Neural cell (in vitro differentiated cells): ENCODE data around the gene OGA. TPM values are rescaled to one million over a fixed set of nuclear protein-coding genes. Genes with fewer than 3 reads are reported as not detected.

Source experiments
- H2AFZ ChIP-seq: fragments of 200-600, 300-800 bp; sonication (generic), shearing (Covaris generic); 2 replicates; pipeline ENCODE4 v1.6.0; 2014; ENCODE audit warnings: low read depth, mild to moderate bottlenecking, antibody characterized with exemption, low read length, moderate library complexity
- H3F3A ChIP-seq: fragments of 200-600 bp; shearing (Covaris generic); 2 replicates; pipeline ENCODE4 v1.6.1; 2016; ENCODE audit warnings: mild to moderate bottlenecking, moderate library complexity, mixed read lengths, antibody characterized with exemption, low read length; ENCODE audit not compliant: insufficient read depth, poor library complexity, severe bottlenecking
- H3K27ac ChIP-seq: fragments of 200-600, 300-800 bp; sonication (generic), shearing (Covaris generic); 2 replicates; pipeline ENCODE4 v1.5.1; 2014; ENCODE audit warnings: mild to moderate bottlenecking, low read length, moderate library complexity
- H3K27me3 ChIP-seq: fragments of 300-800, 200-600 bp; sonication (generic), shearing (Covaris generic); 2 replicates; pipeline ENCODE4 v1.6.0; 2014; ENCODE audit warnings: mild to moderate bottlenecking, low read depth, low read length, moderate library complexity; ENCODE audit not compliant: insufficient read depth
- H3K36me3 ChIP-seq: fragments of 300-800, 200-600 bp; sonication (generic), shearing (Covaris generic); 2 replicates; pipeline ENCODE4 v1.5.1; 2014; ENCODE audit warnings: mild to moderate bottlenecking, antibody characterized with exemption, low read length, moderate library complexity; ENCODE audit not compliant: insufficient read depth
- H3K4me2 ChIP-seq: fragments of 300-800, 200-600 bp; sonication (generic), shearing (Covaris generic); 2 replicates; pipeline ENCODE4 v1.6.0; 2014; ENCODE audit warnings: mild to moderate bottlenecking, low read length
- H3K4me3 ChIP-seq: fragments of 300-800, 200-600 bp; sonication (generic), shearing (Covaris generic); 2 replicates; pipeline ENCODE4 v1.5.1; 2014; ENCODE audit warnings: mild to moderate bottlenecking, low read length, moderate library complexity
- H3K79me2 ChIP-seq: fragments of 200-600 bp; shearing (Covaris generic); replicated peaks from 2 replicates; pipeline ENCODE4 v1.6.0; 2014; ENCODE audit warnings: mild to moderate bottlenecking, low read length, moderate library complexity; ENCODE audit not compliant: insufficient read depth
- H3K9ac ChIP-seq: fragments of 300-800, 200-600 bp; sonication (generic), shearing (Covaris generic); 2 replicates; pipeline ENCODE4 v1.6.1; 2016; ENCODE audit warnings: mild to moderate bottlenecking, low read length, mixed read lengths
- H3K9me2 ChIP-seq: fragments of 200-600 bp; shearing (Covaris generic); 2 replicates; pipeline ENCODE4 v1.6.1; 2016; ENCODE audit warnings: mild to moderate bottlenecking, low read length, mixed read lengths; ENCODE audit not compliant: insufficient read depth
- H3K9me3 ChIP-seq: fragments of 200-600, 300-800 bp; sonication (generic), shearing (Covaris generic); 2 replicates; pipeline ENCODE4 v1.6.1; 2016; ENCODE audit warnings: mild to moderate bottlenecking, mixed run types, low read length, moderate library complexity, mixed read lengths
- H4K20me1 ChIP-seq: fragments of 200-600 bp; shearing (Covaris generic); 2 replicates; pipeline ENCODE4 v1.6.1; 2016; ENCODE audit warnings: mild to moderate bottlenecking, mixed run types; ENCODE audit not compliant: insufficient read depth
- EP300 ChIP-seq: fragments of 450-650 bp; conservative IDR thresholded peaks from 2 replicates; pipeline ENCODE4 v1.6.1; 2014; ENCODE audit warnings: antibody characterized with exemption, mild to moderate bottlenecking, moderate library complexity; ENCODE audit not compliant: poor library complexity, severe bottlenecking
- EZH2 ChIP-seq: fragments of 200-600, 300-800 bp; shearing (Covaris generic), sonication (generic); IDR thresholded peaks from 2 replicates; pipeline ENCODE4 v1.6.1; 2014; ENCODE audit warnings: antibody characterized with exemption, low read length, borderline replicate concordance, mild to moderate bottlenecking; ENCODE audit not compliant: insufficient read depth, poor library complexity, severe bottlenecking
- MXI1 ChIP-seq: fragments of 450-650 bp; conservative IDR thresholded peaks from 2 replicates; pipeline ENCODE4 v1.6.1; 2014; ENCODE audit warnings: antibody characterized with exemption, mild to moderate bottlenecking; ENCODE audit not compliant: poor library complexity, severe bottlenecking
- POLR2AphosphoS5 ChIP-seq: IDR thresholded peaks from 2 replicates; pipeline ENCODE4 v1.6.1; 2012
- RAD21 ChIP-seq: fragments of 450-650 bp; conservative IDR thresholded peaks from 2 replicates; pipeline ENCODE4 v1.6.1; 2014; ENCODE audit warnings: antibody characterized with exemption, mild to moderate bottlenecking, moderate library complexity
- SMC3 ChIP-seq: fragments of 450-650 bp; conservative IDR thresholded peaks from 2 replicates; pipeline ENCODE4 v1.6.1; 2014; ENCODE audit warnings: antibody characterized with exemption, mild to moderate bottlenecking, moderate library complexity; ENCODE audit not compliant: poor library complexity
- TAF1 ChIP-seq: IDR thresholded peaks from 2 replicates; pipeline ENCODE4 v1.6.1; 2012; ENCODE audit warnings: low read depth
- polyA plus RNA-seq: library from polyadenylated mRNA; depleted of rRNA; stranded (reverse); fragments of >200 nt; gene quantifications from 2 replicates; pipeline ENCODE4 v1.2.3, GENCODE V29; 2014
- TF ChIP-seq, protein P1 (sequence below): IDR thresholded peaks from 2 replicates; pipeline ENCODE4 v1.6.1; 2012; ENCODE audit warnings: borderline replicate concordance
- TF ChIP-seq, protein P2 (sequence below): fragments of 450-650 bp; IDR thresholded peaks from 2 replicates; pipeline ENCODE4 v1.5.1; 2014; ENCODE audit warnings: antibody characterized with exemption, mild to moderate bottlenecking, moderate library complexity; ENCODE audit not compliant: poor library complexity, severe bottlenecking

The OGA gene
- polyA plus RNA-seq, 1 donor from 2014 or later, result 357 TPM

DNA sequence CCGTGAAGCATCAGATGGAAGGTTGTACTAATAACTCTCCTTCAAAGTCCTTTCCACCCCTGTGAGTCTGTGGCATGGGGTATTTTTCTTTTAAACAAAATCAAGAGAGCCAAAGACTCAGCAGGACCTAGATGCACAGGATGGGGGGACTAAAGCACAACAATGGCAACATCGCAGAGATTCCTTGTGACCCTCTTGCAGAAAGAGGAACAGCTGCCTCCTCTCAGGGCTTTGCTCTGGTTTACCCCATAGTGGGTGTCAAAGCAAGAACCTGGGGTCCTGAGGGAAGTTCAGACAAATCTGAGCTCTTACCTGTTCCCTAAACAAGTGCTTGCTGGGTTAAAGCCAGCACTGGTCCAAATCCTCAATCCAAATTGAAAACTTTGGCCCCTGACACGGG lies 81.6 kb downstream of the OGA start:
- Histone ChIP-seq H3K9ac (no peak overlapping the region), H3K36me3 (no peaks in the 10 kb centered on the region), H3K4me2 (no peak overlapping the region), H4K20me1 (no peaks in the 10 kb centered on the region), H3K9me2 (no peaks in the 10 kb centered on the region), H3K4me3 (no peak overlapping the region), H3K9me3 (no peaks in the 10 kb centered on the region), H2AFZ (no peak overlapping the region), H3K79me2 (no peaks in the 10 kb centered on the region), H3F3A (no peaks in the 10 kb centered on the region), H3K27me3 (no peaks in the 10 kb centered on the region), H3K27ac (no peak overlapping the region)
- no peak for TF ChIP-seq POLR2AphosphoS5
- TF ChIP-seq MXI1, result no peak
- TF ChIP-seq, protein P1, sequence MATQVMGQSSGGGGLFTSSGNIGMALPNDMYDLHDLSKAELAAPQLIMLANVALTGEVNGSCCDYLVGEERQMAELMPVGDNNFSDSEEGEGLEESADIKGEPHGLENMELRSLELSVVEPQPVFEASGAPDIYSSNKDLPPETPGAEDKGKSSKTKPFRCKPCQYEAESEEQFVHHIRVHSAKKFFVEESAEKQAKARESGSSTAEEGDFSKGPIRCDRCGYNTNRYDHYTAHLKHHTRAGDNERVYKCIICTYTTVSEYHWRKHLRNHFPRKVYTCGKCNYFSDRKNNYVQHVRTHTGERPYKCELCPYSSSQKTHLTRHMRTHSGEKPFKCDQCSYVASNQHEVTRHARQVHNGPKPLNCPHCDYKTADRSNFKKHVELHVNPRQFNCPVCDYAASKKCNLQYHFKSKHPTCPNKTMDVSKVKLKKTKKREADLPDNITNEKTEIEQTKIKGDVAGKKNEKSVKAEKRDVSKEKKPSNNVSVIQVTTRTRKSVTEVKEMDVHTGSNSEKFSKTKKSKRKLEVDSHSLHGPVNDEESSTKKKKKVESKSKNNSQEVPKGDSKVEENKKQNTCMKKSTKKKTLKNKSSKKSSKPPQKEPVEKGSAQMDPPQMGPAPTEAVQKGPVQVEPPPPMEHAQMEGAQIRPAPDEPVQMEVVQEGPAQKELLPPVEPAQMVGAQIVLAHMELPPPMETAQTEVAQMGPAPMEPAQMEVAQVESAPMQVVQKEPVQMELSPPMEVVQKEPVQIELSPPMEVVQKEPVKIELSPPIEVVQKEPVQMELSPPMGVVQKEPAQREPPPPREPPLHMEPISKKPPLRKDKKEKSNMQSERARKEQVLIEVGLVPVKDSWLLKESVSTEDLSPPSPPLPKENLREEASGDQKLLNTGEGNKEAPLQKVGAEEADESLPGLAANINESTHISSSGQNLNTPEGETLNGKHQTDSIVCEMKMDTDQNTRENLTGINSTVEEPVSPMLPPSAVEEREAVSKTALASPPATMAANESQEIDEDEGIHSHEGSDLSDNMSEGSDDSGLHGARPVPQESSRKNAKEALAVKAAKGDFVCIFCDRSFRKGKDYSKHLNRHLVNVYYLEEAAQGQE, result no peak
- no peak for TF ChIP-seq SMC3
- TF ChIP-seq RAD21, result no peak
- TF ChIP-seq, protein P2, sequence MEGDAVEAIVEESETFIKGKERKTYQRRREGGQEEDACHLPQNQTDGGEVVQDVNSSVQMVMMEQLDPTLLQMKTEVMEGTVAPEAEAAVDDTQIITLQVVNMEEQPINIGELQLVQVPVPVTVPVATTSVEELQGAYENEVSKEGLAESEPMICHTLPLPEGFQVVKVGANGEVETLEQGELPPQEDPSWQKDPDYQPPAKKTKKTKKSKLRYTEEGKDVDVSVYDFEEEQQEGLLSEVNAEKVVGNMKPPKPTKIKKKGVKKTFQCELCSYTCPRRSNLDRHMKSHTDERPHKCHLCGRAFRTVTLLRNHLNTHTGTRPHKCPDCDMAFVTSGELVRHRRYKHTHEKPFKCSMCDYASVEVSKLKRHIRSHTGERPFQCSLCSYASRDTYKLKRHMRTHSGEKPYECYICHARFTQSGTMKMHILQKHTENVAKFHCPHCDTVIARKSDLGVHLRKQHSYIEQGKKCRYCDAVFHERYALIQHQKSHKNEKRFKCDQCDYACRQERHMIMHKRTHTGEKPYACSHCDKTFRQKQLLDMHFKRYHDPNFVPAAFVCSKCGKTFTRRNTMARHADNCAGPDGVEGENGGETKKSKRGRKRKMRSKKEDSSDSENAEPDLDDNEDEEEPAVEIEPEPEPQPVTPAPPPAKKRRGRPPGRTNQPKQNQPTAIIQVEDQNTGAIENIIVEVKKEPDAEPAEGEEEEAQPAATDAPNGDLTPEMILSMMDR, result no peak
- no peak for TF ChIP-seq EZH2
- no peak for TF ChIP-seq TAF1
- TF ChIP-seq EP300, result no peak

Other genes starting within 250 kb of the OGA start
- 23.0 and 30.8 TPM in 2 replicates for gene POLL, start 230.2 kb downstream of the OGA start, polyA plus RNA-seq
- 173 and 234 TPM in 2 replicates for gene DPCD, start 230.1 kb downstream of the OGA start, polyA plus RNA-seq
- gene FBXW4, start 123.3 kb downstream of the OGA start, polyA plus RNA-seq, result 7.7 and 11.8 TPM in 2 replicates
- gene FGF8, start 42.3 kb downstream of the OGA start, polyA plus RNA-seq, result 6.0 and 6.1 TPM in 2 replicates
- 49.1 and 53.0 TPM in 2 replicates for gene NPM3, start 35.0 kb downstream of the OGA start, polyA plus RNA-seq
- gene KCNIP2, start 25.4 kb upstream of the OGA start, polyA plus RNA-seq, result 8.9 and 10.0 TPM in 2 replicates
- 11.7 and 13.4 TPM in 2 replicates for gene ARMH3, start 237.7 kb upstream of the OGA start, polyA plus RNA-seq
- gene HPS6, start 246.9 kb upstream of the OGA start, polyA plus RNA-seq, result 9.0 and 9.6 TPM in 2 replicates